Nephron (organoid): Measurements from ENCODE around the gene PEX16.

Experiments
- H3K27ac Mint-ChIP-seq, 3 experiments: 2 replicates each; pipeline ENCODE4 v1.8.0; 2020; ENCODE audit warnings: mixed read lengths in 3 of 3, mild to moderate bottlenecking in 2 of 3, moderate library complexity in 1 of 3
- H3K27me3 Mint-ChIP-seq: 2 replicates; pipeline ENCODE4 v1.8.0; 2021; ENCODE audit warnings: low read depth, mild to moderate bottlenecking, moderate library complexity, mixed read lengths
- H3K36me3 Mint-ChIP-seq: 2 replicates; pipeline ENCODE4 v1.8.0; 2020; ENCODE audit warnings: low read depth, mixed read lengths
- H3K4me1 Mint-ChIP-seq: 2 replicates; pipeline ENCODE4 v1.8.0; 2020; ENCODE audit warnings: mixed read lengths
- H3K4me3 Mint-ChIP-seq, 3 experiments: 2 replicates each; pipeline ENCODE4 v1.8.0; 2020; ENCODE audit warnings: mild to moderate bottlenecking in 3 of 3, mixed read lengths in 3 of 3, moderate library complexity in 2 of 3
- H3K9me3 Mint-ChIP-seq: 2 replicates; pipeline ENCODE4 v1.8.0; 2020; ENCODE audit warnings: mixed read lengths
- TF ChIP-seq, protein P1 (sequence below), 3 experiments: fragments of 200-600 bp; sonication (generic); IDR thresholded peaks; one replicate each; pipeline ENCODE4 v1.5.0; 2021; ENCODE audit warnings: antibody characterized with exemption in 3 of 3; ENCODE audit not compliant: unreplicated experiment in 3 of 3

Gene PEX16

DNA sequence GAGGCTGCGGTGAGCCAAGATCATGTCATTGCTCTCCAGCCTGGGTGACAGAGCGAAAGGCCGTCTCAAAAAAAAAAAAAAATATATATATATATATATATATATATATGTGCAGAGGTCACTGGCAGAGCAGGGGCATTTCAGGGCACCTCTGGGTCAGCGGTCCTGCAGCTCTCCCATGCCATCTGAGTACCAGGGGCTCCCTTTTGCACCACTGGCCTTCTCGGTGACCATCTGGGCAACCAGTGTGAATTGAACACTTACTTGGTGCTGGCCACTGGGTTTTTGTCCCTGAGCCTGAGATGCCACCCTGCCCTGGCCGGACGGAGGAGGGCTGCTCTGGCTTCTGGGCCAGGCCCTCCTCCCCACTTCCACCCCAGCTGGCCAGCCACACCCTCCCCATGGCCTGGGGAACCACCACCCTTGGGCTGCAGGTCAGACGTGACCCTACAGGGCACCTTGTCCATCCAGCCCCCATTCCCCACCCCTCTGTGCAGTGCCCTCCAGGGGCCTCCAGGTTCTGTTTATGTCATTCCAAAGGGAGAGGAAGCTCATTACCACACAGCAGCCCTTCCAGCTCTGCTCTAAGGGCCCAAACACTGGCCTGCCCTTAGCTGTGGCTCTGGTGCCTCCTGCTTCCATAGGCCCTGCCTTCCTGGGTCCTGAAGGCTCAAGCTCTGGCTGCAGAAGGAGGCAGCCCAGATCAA, 22.0 kb downstream of the PEX16 start:
- H3K27me3 Mint-ChIP-seq = peaks cover 11% of the 10 kb centered on the region
- no peaks in the 10 kb centered on the region for H3K9me3 Mint-ChIP-seq
- H3K4me3 Mint-ChIP-seq = no peak overlapping the region
- H3K36me3 Mint-ChIP-seq = no peaks in the 10 kb centered on the region
- H3K27ac Mint-ChIP-seq = peak overlapping the region in 1 of 3 experiments; percentile 27
- TF ChIP-seq, protein P1, sequence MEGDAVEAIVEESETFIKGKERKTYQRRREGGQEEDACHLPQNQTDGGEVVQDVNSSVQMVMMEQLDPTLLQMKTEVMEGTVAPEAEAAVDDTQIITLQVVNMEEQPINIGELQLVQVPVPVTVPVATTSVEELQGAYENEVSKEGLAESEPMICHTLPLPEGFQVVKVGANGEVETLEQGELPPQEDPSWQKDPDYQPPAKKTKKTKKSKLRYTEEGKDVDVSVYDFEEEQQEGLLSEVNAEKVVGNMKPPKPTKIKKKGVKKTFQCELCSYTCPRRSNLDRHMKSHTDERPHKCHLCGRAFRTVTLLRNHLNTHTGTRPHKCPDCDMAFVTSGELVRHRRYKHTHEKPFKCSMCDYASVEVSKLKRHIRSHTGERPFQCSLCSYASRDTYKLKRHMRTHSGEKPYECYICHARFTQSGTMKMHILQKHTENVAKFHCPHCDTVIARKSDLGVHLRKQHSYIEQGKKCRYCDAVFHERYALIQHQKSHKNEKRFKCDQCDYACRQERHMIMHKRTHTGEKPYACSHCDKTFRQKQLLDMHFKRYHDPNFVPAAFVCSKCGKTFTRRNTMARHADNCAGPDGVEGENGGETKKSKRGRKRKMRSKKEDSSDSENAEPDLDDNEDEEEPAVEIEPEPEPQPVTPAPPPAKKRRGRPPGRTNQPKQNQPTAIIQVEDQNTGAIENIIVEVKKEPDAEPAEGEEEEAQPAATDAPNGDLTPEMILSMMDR (IDR thresholded peaks at IDR 0.05; ENCODE audit: unreplicated experiment in 3 of 3) = no peak
- peaks cover 31% of the 10 kb centered on the region for H3K4me1 Mint-ChIP-seq

DNA sequence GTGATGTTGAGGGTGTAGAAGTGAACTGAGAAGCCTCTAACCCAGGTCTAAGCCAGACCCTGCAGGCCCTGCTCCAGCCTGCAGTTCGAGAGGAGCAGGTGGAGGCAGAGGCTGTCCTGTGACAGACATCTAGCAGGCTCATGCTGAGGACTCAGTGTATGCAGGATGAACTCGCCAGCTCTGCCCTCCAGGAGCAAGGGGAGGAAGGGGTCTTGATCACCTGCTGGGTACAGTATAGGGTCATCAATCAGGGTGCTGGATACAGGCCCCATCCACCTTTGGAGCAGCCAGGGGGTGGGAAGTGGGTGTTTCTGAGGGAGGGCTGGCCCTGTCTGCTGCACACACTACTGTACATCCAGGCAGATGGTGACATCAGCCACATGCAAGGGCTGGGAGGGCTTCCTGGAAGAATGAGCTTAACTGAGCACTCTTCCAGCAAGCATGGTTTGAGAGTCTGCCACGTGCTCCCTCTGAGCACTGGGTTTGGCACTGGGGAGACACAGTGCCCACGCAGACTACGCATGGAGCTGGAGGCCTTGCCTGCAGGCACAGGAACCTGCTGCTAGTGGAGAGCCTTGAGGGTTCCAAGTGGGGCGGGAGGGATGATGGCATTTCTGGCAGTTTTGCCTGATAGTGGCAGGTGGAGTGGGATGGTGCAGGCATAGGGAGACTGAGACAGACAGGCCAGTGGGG, 23.0 kb downstream of the PEX16 start:
- H3K27me3 Mint-ChIP-seq = peaks cover 16% of the 10 kb centered on the region

DNA sequence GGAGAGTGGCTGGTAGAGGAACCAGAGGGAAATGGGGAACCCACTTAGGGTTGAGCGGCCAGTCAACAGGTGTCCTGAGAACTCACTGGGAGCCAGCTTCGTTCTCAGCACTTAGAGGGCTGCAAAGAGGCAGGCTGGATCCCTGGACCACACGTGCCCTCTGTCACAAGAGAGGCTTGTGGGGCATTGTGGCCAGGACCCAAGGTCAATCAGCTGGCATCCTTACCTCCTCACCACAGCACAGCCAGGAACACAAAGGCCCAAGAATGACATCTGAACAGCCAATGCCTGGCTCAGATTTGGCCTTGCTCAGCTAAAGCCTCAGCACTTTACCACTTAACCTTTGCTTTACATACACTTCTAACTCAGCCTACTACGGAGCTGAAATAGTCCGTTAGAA, 24.8 kb downstream of the PEX16 start:
- H3K27ac Mint-ChIP-seq = no peak overlapping the region

More for the DNA sequence above, 23.0 kb downstream of the PEX16 start:
- H3K9me3 Mint-ChIP-seq = no peaks in the 10 kb centered on the region
- H3K27ac Mint-ChIP-seq = no peak overlapping the region
- peaks cover 27% of the 10 kb centered on the region for H3K4me1 Mint-ChIP-seq
- no peaks in the 10 kb centered on the region for H3K36me3 Mint-ChIP-seq
- H3K4me3 Mint-ChIP-seq = peak overlapping the region in 1 of 3 experiments; percentile 16
- TF ChIP-seq, protein P1 (IDR thresholded peaks at IDR 0.05; ENCODE audit: unreplicated experiment in 3 of 3) = no peak

DNA sequence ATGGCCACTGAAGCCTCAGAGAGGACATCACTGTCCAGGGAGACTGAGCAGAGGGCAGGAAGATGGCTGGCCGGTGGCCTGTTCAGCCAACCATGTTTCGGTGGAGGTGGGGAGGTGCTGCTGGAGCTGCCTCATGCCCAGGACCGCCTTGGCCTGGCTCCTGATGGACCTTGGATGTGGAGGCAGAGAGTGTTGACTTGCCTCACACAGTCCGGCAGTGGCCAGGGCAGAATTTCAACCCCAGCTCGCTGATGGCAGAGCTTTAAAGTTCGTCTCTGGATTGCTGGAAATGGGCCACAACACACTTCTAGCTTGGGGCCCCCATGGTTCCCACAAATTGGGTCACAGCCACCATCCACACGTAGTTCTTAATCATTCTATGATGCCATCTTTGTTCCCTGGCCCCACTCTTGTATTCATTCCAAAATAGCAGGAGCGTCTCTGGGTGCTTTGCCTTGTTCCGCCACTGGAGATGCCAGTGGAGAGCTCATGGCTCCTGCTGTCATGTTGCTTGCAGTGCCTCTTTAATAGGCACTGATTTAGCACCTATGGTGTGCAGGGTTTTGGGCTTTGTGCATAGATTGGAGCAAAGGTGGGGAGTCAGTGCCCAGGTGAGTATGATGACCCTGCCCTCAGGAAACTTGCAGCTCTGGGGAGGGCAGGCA, 26.7 kb downstream of the PEX16 start:
- Mint-ChIP-seq H3K27ac (no peak overlapping the region), H3K36me3 (no peaks in the 10 kb centered on the region), H3K4me3 (no peak overlapping the region), H3K9me3 (no peaks in the 10 kb centered on the region), H3K4me1 (peaks cover 14% of the 10 kb centered on the region), H3K27me3 (peaks cover 28% of the 10 kb centered on the region)
- TF ChIP-seq, protein P1 (IDR thresholded peaks at IDR 0.05; ENCODE audit: unreplicated experiment in 3 of 3) = no peak

More for the DNA sequence above, 24.8 kb downstream of the PEX16 start:
- peaks cover 18% of the 10 kb centered on the region for H3K4me1 Mint-ChIP-seq
- H3K27me3 Mint-ChIP-seq = peaks cover 16% of the 10 kb centered on the region
- no peaks in the 10 kb centered on the region for H3K36me3 Mint-ChIP-seq
- H3K9me3 Mint-ChIP-seq = no peaks in the 10 kb centered on the region
- H3K4me3 Mint-ChIP-seq = no peak overlapping the region
- TF ChIP-seq, protein P1 (IDR thresholded peaks at IDR 0.05; ENCODE audit: unreplicated experiment in 3 of 3) = no peak

GRCh38 chr11:45889966-45890365, 27.7 kb downstream of the PEX16 start:
- no peaks in the 10 kb centered on the region for H3K9me3 Mint-ChIP-seq
- H3K4me3 Mint-ChIP-seq = no peak overlapping the region
- peaks cover 13% of the 10 kb centered on the region for H3K4me1 Mint-ChIP-seq
- H3K27ac Mint-ChIP-seq = no peak overlapping the region
- TF ChIP-seq, protein P1 (IDR thresholded peaks at IDR 0.05; ENCODE audit: unreplicated experiment in 3 of 3) = no peak
- no peaks in the 10 kb centered on the region for H3K36me3 Mint-ChIP-seq
- peaks cover 32% of the 10 kb centered on the region for H3K27me3 Mint-ChIP-seq
